HepG2 (cell line): ENCODE measurements around the gene SIGLEC10. TPM values are rescaled to one million over a fixed set of nuclear protein-coding genes. Genes with fewer than 3 reads are reported as not detected.

ENCODE experiments used
- ATAC-seq: fragments of 200-7000 bp; cut with Tn5 transposase; 3 replicates; pipeline ENCODE4 v1.9.1; 2020; ENCODE audit warnings: mild to moderate bottlenecking, moderate library complexity
- BruUV-seq: library from RNA; stranded (reverse); fragments of 400-500 nt; replicated peaks from 2 replicates; lab custom pipeline; 2021; lab: Mats Ljungman, UMichigan
- CTCF ChIA-PET: fragments of 300-600 bp; formaldehyde crosslinking; extraction: SDS; loops from one replicate; lab custom pipeline; 2021; ENCODE audit warnings: low total read pairs, inconsistent platforms, low intra/inter-chr PET ratio; lab: Yijun Ruan, JAX
- POLR2A ChIA-PET: fragments of 350-600 bp; sonication (Branson Sonifier 250); formaldehyde crosslinking; loops from one replicate; lab custom pipeline; 2020; ENCODE audit warnings: antibody characterized with exemption, inconsistent platforms; lab: Yijun Ruan, JAX
- DNase-seq: peaks from one replicate; pipeline ENCODE4 v3.0.0-alpha.2; 2015; ENCODE audit warnings: low spot score
- FAIRE-seq: peaks from 3 replicates; lab custom pipeline; 2011; peaks lifted over from hg19 to GRCh38; lab: Jason Lieb, UNC
- H2AFZ ChIP-seq: one replicate; pipeline ENCODE4 v1.6.1; 2011; ENCODE audit warnings: low read length, inconsistent platforms
- H3K27ac ChIP-seq: fragments of 300-600 bp; 3 replicates; pipeline ENCODE4 v1.8.0; 2011; ENCODE audit warnings: mixed run types, mild to moderate bottlenecking, mixed read lengths, low read length, inconsistent platforms; ENCODE audit not compliant: insufficient read depth; ENCODE audit errors: extremely low read length
- H3K27me3 ChIP-seq, 2 experiments: fragments of 200-600 bp in 1 of 2; 2 replicates in 1 of 2; 3 replicates in 1 of 2; pipeline versions ENCODE4 v1.6.0 to v1.8.0; 2011; ENCODE audit warnings: low read length in 2 of 2, mild to moderate bottlenecking in 2 of 2, moderate library complexity in 2 of 2, inconsistent platforms in 1 of 2; ENCODE audit not compliant: insufficient read depth in 2 of 2, control insufficient read depth in 1 of 2
- H3K36me3 ChIP-seq, 2 experiments: fragments of 200-600 bp in 1 of 2; replicated peaks in 1 of 2; 2 replicates in 1 of 2; 3 replicates in 1 of 2; pipeline versions ENCODE4 v1.5.1 to v1.8.0; 2011; ENCODE audit warnings: low read length in 2 of 2, inconsistent platforms in 1 of 2; ENCODE audit not compliant: insufficient read depth in 2 of 2, control insufficient read depth in 1 of 2
- H3K4me1 ChIP-seq: 2 replicates; pipeline ENCODE4 v1.5.1; 2012; ENCODE audit warnings: low read length, inconsistent platforms; ENCODE audit not compliant: insufficient read depth
- H3K4me2 ChIP-seq: 2 replicates; pipeline ENCODE4 v1.6.0; 2011; ENCODE audit warnings: low read depth, low read length, inconsistent platforms
- H3K4me3 ChIP-seq, 3 experiments: fragments of 200-600 bp in 1 of 3; sonication (generic), shearing (Covaris generic) in 1 of 3; replicated peaks in 1 of 3; 2 replicates each; pipeline ENCODE4 v1.5.1; 2011 to 2016; ENCODE audit warnings: low read length in 3 of 3, inconsistent platforms in 2 of 3, low read depth in 2 of 3, mild to moderate bottlenecking in 2 of 3, control low read depth in 1 of 3, mixed read lengths in 1 of 3; ENCODE audit not compliant: insufficient read depth in 1 of 3
- H3K79me2 ChIP-seq: one replicate; pipeline ENCODE4 v1.6.1; 2011; ENCODE audit warnings: low read length, inconsistent platforms; ENCODE audit not compliant: insufficient read depth
- H3K9ac ChIP-seq: 2 replicates; pipeline ENCODE4 v1.6.0; 2011; ENCODE audit warnings: mild to moderate bottlenecking, low read depth, low read length, inconsistent platforms; ENCODE audit not compliant: insufficient read depth
- H3K9me3 ChIP-seq: 2 replicates; pipeline ENCODE4 v1.5.1; 2012; ENCODE audit warnings: mild to moderate bottlenecking, low read length
- H4K20me1 ChIP-seq: 2 replicates; pipeline ENCODE4 v1.6.0; 2011; ENCODE audit warnings: inconsistent platforms, mild to moderate bottlenecking, low read length, moderate library complexity; ENCODE audit not compliant: insufficient read depth
- CEBPB ChIP-seq: IDR thresholded peaks from 2 replicates; pipeline ENCODE4 v1.6.1; 2011; ENCODE audit warnings: low read depth, low read length, improper control_type of control experiment, borderline replicate concordance
- FOXC1 ChIP-seq: sonication (generic); formaldehyde crosslinking; IDR thresholded peaks from 2 replicates; pipeline ENCODE4 v1.8.0; 2022; ENCODE audit warnings: mild to moderate bottlenecking, missing genetic modification reagents, borderline replicate concordance
- GLMP ChIP-seq: sonication (generic); formaldehyde crosslinking; IDR thresholded peaks from 2 replicates; pipeline ENCODE4 v1.9.0; 2021; ENCODE audit warnings: missing genetic modification reagents, mild to moderate bottlenecking, borderline replicate concordance
- LCORL ChIP-seq, 2 experiments: fragments of 450-650 bp in 1 of 2; sonication (generic) in 1 of 2; formaldehyde crosslinking in 1 of 2; IDR thresholded peaks; 2 replicates each; pipeline versions ENCODE4 v1.5.0 to v1.6.1; 2017 to 2020; ENCODE audit warnings: antibody characterized with exemption in 1 of 2, missing genetic modification reagents in 1 of 2
- MTF1 ChIP-seq: sonication (generic); formaldehyde crosslinking; IDR thresholded peaks from 2 replicates; pipeline ENCODE4 v1.5.0; 2020; ENCODE audit warnings: missing genetic modification reagents
- MZF1 ChIP-seq: sonication (generic); formaldehyde crosslinking; IDR thresholded peaks from 2 replicates; pipeline ENCODE4 v1.8.1; 2023; ENCODE audit warnings: mild to moderate bottlenecking, missing genetic modification reagents, borderline replicate concordance
- SKI ChIP-seq: fragments of 450-650 bp; IDR thresholded peaks from one replicate; pipeline ENCODE4 v1.6.1; 2018; ENCODE audit warnings: mild to moderate bottlenecking; ENCODE audit not compliant: partially characterized antibody
- SMAD3 ChIP-seq: sonication (generic); formaldehyde crosslinking; IDR thresholded peaks from 2 replicates; pipeline ENCODE4 v1.4.0; 2020; ENCODE audit warnings: missing genetic modification reagents
- SMC3 ChIP-seq: IDR thresholded peaks from 2 replicates; pipeline ENCODE4 v1.6.1; 2011; ENCODE audit warnings: low read length, improper control_type of control experiment
- SRF ChIP-seq: IDR thresholded peaks from 2 replicates; pipeline ENCODE4 v1.6.1; 2011; ENCODE audit warnings: mild to moderate bottlenecking, low read depth, low read length, moderate library complexity
- XBP1 ChIP-seq: sonication (generic); formaldehyde crosslinking; IDR thresholded peaks from 2 replicates; pipeline ENCODE4 v1.5.0; 2020; ENCODE audit warnings: missing genetic modification reagents
- ZFP36 ChIP-seq: fragments of 150-350 bp; IDR thresholded peaks from 2 replicates; pipeline ENCODE4 v1.6.1; 2018; ENCODE audit warnings: borderline replicate concordance, low read length, low read depth; ENCODE audit not compliant: partially characterized antibody
- ZFYVE20 ChIP-seq: sonication (generic); formaldehyde crosslinking; IDR thresholded peaks from 2 replicates; pipeline ENCODE4 v1.8.0; 2023; ENCODE audit warnings: low read depth, mild to moderate bottlenecking, moderate library complexity, missing genetic modification reagents, borderline replicate concordance
- ZNF589 ChIP-seq: sonication (generic); formaldehyde crosslinking; conservative IDR thresholded peaks from 2 replicates; pipeline ENCODE4 v1.8.0; 2022; ENCODE audit warnings: mild to moderate bottlenecking, moderate library complexity, missing genetic modification reagents
- ZNF770 ChIP-seq: sonication (generic); formaldehyde crosslinking; IDR thresholded peaks from 2 replicates; pipeline ENCODE4 v1.5.0; 2020; ENCODE audit warnings: mild to moderate bottlenecking, missing genetic modification reagents
- ZNF776 ChIP-seq: sonication (generic); formaldehyde crosslinking; IDR thresholded peaks from 2 replicates; pipeline ENCODE4 v1.4.0; 2020; ENCODE audit warnings: mild to moderate bottlenecking, missing genetic modification reagents
- ZNF878 ChIP-seq: sonication (generic); formaldehyde crosslinking; IDR thresholded peaks from 2 replicates; pipeline ENCODE4 v1.8.1; 2023; ENCODE audit warnings: mild to moderate bottlenecking, missing genetic modification reagents, moderate library complexity
- WGBS: methylation state at CpG from one replicate; pipeline ENCODE4 v1.1.6; 2017; ENCODE audit warnings: low lambda C conversion rate; 5-methylcytosine and 5-hydroxymethylcytosine counted together
- in situ Hi-C: cut with HindIII; loops from 2 replicates; pipeline ENCODE4 v1.10.0; 2017; ENCODE audit warnings: low pct_unique_long_range_greater_than_20kb; ENCODE audit not compliant: extremely low pct_ligation_motif_present
- intact Hi-C: fragments of 100-400 bp; cut with micrococcal nuclease; formaldehyde crosslinking; loops from one replicate; pipeline ENCODE4 v1.10.0; 2022; ENCODE audit not compliant: unreplicated experiment
- polyA plus RNA-seq, 8 experiments: library from polyadenylated mRNA; depleted of rRNA in 3 of 8; stranded (reverse) in 7 of 8; unstranded in 1 of 8; fragments of >200 nt; fragmentation: Illumina TruSeq in 4 of 8; extraction: Trizol in 4 of 8; gene quantifications; 2 replicates each; pipeline versions ENCODE4 v1.2.1 to v1.2.3, GENCODE V29; 2011 to 2016; ENCODE audit warnings: low read depth in 4 of 8, missing spikeins in 1 of 8, mixed read lengths in 1 of 8; ENCODE audit not compliant: insufficient read depth in 1 of 8
- total RNA-seq, 5 experiments: library from RNA; depleted of rRNA; stranded (reverse); fragments of >200 nt; fragmentation: Illumina TruSeq; extraction: Trizol; gene quantifications; 2 replicates each; pipeline ENCODE4 v1.2.3, GENCODE V29; 2016; ENCODE audit warnings: low read depth in 1 of 5

SIGLEC10 gene
- total and polyA plus RNA-seq, 2 of the 13 experiments (the other 11 are each of a cell fraction or from before 2014, with no cell fraction given): not detected

- TF ChIP-seq ZNF770 (CRISPR knock-in tag): no peak
- TF ChIP-seq, all 625 proteins: peak for 0
Observed at GRCh38 chr19:51450730-51451307, 33.4 kb upstream of the SIGLEC10 start (continued).

- FAIRE-seq (no peak), ATAC-seq (no peak), DNase-seq (no peak)
- intact Hi-C loops: no loop called here
- H3K9ac ChIP-seq: no peak overlapping the region
- no peak overlapping the region for H3K4me3 ChIP-seq
- H3K27me3 ChIP-seq: peaks cover 2 to 10% of the 10 kb centered on the region in 2 experiments; a peak in 4 of 5 replicates
- CTCF ChIA-PET: no interaction called here
- H3K4me1 ChIP-seq: no peaks in the 10 kb centered on the region
- in situ Hi-C loops: no loop called here
- POLR2A ChIA-PET: no interaction called here
- no peaks in the 10 kb centered on the region for H3K9me3 ChIP-seq
- no TSS peak for BruUV-seq
- H4K20me1 ChIP-seq: no peaks in the 10 kb centered on the region
- no peaks in the 10 kb centered on the region for H3K36me3 ChIP-seq
- 10% methylated on average over 13 of the region's 13 CpGs for WGBS
- H3K4me2 ChIP-seq: no peak overlapping the region
- no peak overlapping the region for H2AFZ ChIP-seq
- no peaks in the 10 kb centered on the region for H3K79me2 ChIP-seq
- no peak overlapping the region for H3K27ac ChIP-seq
- TF ChIP-seq GLMP (no peak), FOXC1 (CRISPR knock-in tag) (no peak), MTF1 (CRISPR knock-in tag) (no peak), SRF (no peak), ZNF878 (CRISPR knock-in tag) (no peak), LCORL (IDR thresholded peaks at IDR 0.05) (no peak), LCORL (CRISPR knock-in tag; IDR thresholded peaks at IDR 0.05) (no peak), ZNF776 (CRISPR knock-in tag) (no peak), ZFP36 (no peak), ZFYVE20 (no peak), SKI (no peak), XBP1 (CRISPR knock-in tag) (no peak), ZNF589 (CRISPR knock-in tag) (no peak), SMC3 (no peak), CEBPB (no peak), SMAD3 (CRISPR knock-in tag) (no peak), MZF1 (CRISPR knock-in tag) (no peak)
Observed at GRCh38 chr19:51448411-51449016, 31.1 kb upstream of the SIGLEC10 start.
